SU-DHL-6 (cell line): ENCODE results near the gene KCNH6.

Experiments
- EZH2phosphoT487 ChIP-seq: fragments of 200-600 bp; sonication (generic), shearing (Covaris generic); conservative IDR thresholded peaks from 2 replicates; pipeline ENCODE4 v1.6.1; 2018; ENCODE audit warnings: mild to moderate bottlenecking, antibody characterized with exemption, low read length, moderate library complexity, mixed read lengths
- TF ChIP-seq, protein P1 (sequence below): fragments of 200-600 bp; sonication (generic); IDR thresholded peaks from one replicate; pipeline ENCODE4 v1.5.1; 2017; ENCODE audit warnings: antibody characterized with exemption, mild to moderate bottlenecking, low read length, moderate library complexity; ENCODE audit not compliant: insufficient read depth, poor library complexity, severe bottlenecking

DNA sequence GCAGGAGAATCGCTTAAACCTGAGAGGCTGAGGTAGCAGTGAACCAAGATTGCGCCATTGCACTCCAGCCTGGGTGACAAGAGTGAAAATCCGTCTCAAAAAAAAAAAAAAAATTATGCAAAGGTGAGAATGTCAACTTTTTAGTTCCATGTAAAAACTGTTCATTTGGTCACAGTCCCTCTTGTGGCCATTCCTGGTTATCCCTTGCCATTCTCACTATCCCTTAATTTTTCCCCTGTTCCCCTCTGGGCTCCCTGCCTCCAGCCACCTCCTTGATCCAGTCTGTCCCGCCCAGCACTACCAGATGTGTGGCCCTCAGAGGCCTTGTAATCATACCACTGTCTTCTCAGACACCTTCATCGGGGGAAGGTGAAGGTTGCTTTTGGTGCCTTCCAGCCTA, 50.5 kb downstream of the KCNH6 start:
- TF ChIP-seq, protein P1, sequence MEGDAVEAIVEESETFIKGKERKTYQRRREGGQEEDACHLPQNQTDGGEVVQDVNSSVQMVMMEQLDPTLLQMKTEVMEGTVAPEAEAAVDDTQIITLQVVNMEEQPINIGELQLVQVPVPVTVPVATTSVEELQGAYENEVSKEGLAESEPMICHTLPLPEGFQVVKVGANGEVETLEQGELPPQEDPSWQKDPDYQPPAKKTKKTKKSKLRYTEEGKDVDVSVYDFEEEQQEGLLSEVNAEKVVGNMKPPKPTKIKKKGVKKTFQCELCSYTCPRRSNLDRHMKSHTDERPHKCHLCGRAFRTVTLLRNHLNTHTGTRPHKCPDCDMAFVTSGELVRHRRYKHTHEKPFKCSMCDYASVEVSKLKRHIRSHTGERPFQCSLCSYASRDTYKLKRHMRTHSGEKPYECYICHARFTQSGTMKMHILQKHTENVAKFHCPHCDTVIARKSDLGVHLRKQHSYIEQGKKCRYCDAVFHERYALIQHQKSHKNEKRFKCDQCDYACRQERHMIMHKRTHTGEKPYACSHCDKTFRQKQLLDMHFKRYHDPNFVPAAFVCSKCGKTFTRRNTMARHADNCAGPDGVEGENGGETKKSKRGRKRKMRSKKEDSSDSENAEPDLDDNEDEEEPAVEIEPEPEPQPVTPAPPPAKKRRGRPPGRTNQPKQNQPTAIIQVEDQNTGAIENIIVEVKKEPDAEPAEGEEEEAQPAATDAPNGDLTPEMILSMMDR: no peak
- TF ChIP-seq EZH2phosphoT487: no peak
